Renal cortex interstitium (tissue), 15 donors: Measurements from ENCODE around the gene FAN1. TPM values are rescaled to one million over a fixed set of nuclear protein-coding genes. Genes with fewer than 3 reads are reported as not detected.
"Not testable (repeated sequence)": the region's sequence is repeated elsewhere in the genome, so short reads cannot be mapped to it uniquely, and the experiment has no call there.

ENCODE experiments used
- DNase-seq, 11 donors: peaks; one replicate each; pipeline ENCODE4 v3.0.0-alpha.2; 2013; ENCODE audit warnings: low read depth in 9 of 11, low spot score in 4 of 11; ENCODE audit errors: extremely low read depth in 1 of 11
- long read RNA-seq, 16 experiments: transcript quantifications; one replicate each; lab custom pipeline, GENCODE V29; 2026
- polyA plus RNA-seq, 3 donors: library from polyadenylated mRNA; unstranded; fragments of 120-200 nt; gene quantifications; one replicate each; pipeline ENCODE4 v1.2.1, GENCODE V29; 2013; ENCODE audit not compliant: insufficient read length in 3 of 3

The FAN1 gene
- 10 to 100 TPM; 29.1 to 39.8 (median 30.8) TPM for polyA plus RNA-seq
- long read RNA-seq, donor 1, partial matches to known transcripts = 5 of 7 reads
- long read RNA-seq, donor 1, other reads (novel, unspliced or antisense) = 0 of 7 reads
- long read RNA-seq, donor 2, partial matches to known transcripts = 0 of 3 reads
- long read RNA-seq, donor 2, other reads (novel, unspliced or antisense) = 0 of 3 reads
- long read RNA-seq, donor 3, partial matches to known transcripts = 18 of 26 reads
- long read RNA-seq, donor 3, other reads (novel, unspliced or antisense) = 5 of 26 reads
- long read RNA-seq, donor 4, full-length matches to known transcripts = 3 of 17 reads
- long read RNA-seq, donor 4, partial matches to known transcripts = 14 of 17 reads
- long read RNA-seq, donor 4, other reads (novel, unspliced or antisense) = 0 of 17 reads
- long read RNA-seq, donor 5 = 0 reads
- long read RNA-seq, donor 6, full-length matches to known transcripts = 3 of 33 reads
- long read RNA-seq, donor 6, partial matches to known transcripts = 24 of 33 reads
- long read RNA-seq, donor 6, other reads (novel, unspliced or antisense) = 6 of 33 reads
- long read RNA-seq, donor 7, full-length matches to known transcripts = 1 of 7 reads
- long read RNA-seq, donor 7, partial matches to known transcripts = 6 of 7 reads
- long read RNA-seq, donor 7, other reads (novel, unspliced or antisense) = 0 of 7 reads
- long read RNA-seq, donor 8 = 0 reads
- long read RNA-seq, donor 9, partial matches to known transcripts = 8 of 9 reads
- long read RNA-seq, donor 9, other reads (novel, unspliced or antisense) = 0 of 9 reads
- long read RNA-seq, donor 10, full-length matches to known transcripts = 3 of 14 reads
- long read RNA-seq, donor 10, partial matches to known transcripts = 11 of 14 reads
- long read RNA-seq, donor 10, other reads (novel, unspliced or antisense) = 0 of 14 reads
- long read RNA-seq, donor 11, partial matches to known transcripts = 10 of 10 reads
- long read RNA-seq, donor 11, other reads (novel, unspliced or antisense) = 0 of 10 reads
- long read RNA-seq, donor 12, partial matches to known transcripts = 0 of 1 reads
- long read RNA-seq, donor 12, other reads (novel, unspliced or antisense) = 0 of 1 reads
- long read RNA-seq, donor 13 = 0 reads
- long read RNA-seq, donor 14, full-length matches to known transcripts = 1 of 1 reads
- long read RNA-seq, donor 14, partial matches to known transcripts = 0 of 1 reads
- long read RNA-seq, donor 14, other reads (novel, unspliced or antisense) = 0 of 1 reads
- long read RNA-seq, donor 15, partial matches to known transcripts = 13 of 15 reads
- long read RNA-seq, donor 15, other reads (novel, unspliced or antisense) = 0 of 15 reads
- long read RNA-seq, donor 16, full-length matches to known transcripts = 8 of 98 reads
- long read RNA-seq, donor 16, partial matches to known transcripts = 83 of 98 reads
- long read RNA-seq, donor 16, other reads (novel, unspliced or antisense) = 7 of 98 reads

DNA sequence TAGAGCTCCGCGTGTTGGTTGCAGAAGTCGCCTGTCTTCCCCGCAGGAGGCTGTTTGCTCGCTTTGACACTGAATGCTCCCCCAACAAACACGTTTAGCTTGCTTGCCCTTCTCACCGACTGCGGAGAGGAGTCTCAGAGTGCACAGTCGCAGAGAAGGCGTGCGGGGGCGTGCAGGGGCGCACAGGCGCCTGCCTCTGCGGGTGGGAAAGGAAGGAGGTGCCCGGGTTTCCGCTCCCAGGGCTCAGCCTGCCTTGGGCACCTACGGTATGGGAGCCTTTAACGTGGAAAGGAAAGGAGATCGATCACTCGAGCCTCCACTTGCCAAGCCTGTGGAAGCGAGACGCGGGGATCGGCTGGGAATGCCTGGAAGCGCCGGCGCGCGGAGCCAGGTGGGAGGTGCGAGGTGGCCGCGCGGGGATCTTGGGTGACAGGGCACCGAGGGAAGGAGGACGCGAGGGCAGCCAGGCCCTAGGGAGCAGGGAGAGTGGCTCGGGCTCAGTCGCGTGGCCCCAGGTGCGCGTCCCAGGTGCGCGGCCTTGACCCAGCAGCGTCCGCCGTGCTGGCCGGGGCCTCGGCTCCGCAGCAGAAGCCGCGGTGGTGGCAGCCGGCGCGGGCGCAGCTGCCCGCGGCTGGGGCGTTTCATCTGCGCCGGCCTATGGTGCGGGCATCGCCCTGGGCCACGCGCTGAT lies at the start of gene FAN1:
TSS of gene FAN1 (plus strand) at position 419 of the 691 bp plus-strand sequence. CDS start 749 bp downstream, outside the sequence.
- peak; percentile 58 to 88 (median 82) for DNase-seq

DNA sequence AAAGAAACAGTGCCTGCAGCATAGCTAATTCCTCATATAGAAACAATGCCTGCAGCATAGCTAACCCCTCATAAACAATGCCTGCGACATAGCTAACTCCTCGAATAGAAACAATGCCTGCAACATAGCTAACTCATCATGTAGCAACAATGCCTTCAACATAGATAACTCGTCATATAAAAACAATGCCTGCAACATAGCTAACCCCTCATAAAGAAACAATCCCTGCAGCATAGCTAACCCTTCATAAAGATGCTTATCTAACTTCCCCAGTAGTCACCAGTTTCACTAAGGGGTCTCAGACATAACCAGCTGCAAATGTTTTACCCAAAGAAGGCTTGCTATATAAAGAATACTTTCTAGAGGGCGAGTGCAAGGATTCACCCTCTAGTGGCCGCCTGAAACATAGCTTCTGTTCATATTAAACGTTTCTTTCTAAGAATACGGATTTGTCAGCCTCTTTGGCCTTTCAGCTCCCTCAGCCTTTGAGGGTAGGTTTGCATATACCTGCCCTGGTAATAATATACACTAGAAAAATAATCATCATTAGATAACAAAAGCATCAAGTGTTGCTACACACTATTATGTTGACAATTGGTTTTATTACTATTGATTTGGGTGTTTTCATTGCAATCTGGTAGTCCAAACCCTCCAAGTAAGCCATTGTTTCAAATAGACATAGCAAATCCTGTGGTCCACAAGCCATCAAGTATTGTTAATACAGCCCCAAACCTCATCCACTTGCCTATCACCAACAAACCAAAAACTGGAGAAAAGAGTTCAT lies 44.4 kb upstream of the FAN1 start:
- DNase-seq = peak in 5 of 11 donors; percentile 7 to 13 (median 9)

DNA sequence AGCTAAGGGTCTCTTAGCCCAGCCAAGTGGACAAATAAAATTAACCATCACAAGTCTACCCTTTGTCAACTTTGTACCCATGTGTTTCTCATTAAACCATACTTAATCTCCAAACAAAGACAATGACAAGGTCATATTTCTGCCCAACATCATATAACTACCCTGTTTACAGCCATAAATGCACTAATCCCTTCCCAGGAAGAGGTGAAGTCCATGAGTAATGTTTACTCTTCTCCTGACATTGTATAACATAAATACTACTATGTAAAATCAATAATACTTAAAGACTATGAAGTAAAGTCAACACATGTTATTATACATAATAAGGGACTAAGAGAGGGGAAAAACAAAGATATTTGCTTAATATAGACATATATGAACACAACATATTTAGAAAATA lies 38.5 kb upstream of the FAN1 start:
- no peak for DNase-seq

DNA sequence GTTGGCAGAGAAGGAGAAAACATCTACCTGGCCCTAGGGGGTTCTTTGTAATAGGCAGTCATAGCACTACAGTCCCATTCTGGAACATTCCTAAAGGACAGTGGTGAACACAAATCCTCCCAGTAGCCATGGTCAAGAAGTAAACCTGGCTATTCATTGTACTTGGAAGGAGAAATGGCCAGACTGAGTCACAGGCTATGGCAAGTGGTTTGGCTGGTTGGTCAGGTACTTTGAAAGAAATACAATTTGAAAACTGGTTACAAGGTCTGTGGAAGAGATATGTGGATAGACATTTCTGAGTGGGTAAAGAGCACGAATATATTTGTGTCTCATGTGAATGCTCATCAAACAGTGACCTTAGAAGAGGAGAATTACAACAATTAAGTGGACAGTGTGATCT lies 33.0 kb upstream of the FAN1 start:
- no peak for DNase-seq

- DNase-seq = no peak
Measured at GRCh38 chr15:30872341-30872748, 31.4 kb upstream of the FAN1 start.

DNA sequence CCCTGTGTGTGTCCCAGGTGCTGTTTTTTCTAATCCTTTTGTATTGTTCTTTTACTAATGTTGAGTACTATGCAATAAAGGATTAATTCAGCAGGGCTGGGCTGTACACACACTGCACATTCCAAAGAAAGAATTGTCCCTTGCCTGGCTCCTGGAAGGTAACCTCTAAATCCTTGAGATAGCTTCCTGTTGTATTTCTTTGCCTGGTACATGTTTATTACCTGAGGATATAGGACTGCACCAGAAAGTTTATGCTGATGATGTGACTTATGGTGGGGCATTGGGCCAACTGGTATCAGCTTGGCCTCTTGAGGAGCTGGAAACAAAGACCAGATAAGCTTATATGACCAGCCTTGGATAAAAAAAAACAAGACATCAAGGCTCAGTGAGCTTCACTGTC lies 26.6 kb upstream of the FAN1 start:
- DNase-seq = no peak

DNA sequence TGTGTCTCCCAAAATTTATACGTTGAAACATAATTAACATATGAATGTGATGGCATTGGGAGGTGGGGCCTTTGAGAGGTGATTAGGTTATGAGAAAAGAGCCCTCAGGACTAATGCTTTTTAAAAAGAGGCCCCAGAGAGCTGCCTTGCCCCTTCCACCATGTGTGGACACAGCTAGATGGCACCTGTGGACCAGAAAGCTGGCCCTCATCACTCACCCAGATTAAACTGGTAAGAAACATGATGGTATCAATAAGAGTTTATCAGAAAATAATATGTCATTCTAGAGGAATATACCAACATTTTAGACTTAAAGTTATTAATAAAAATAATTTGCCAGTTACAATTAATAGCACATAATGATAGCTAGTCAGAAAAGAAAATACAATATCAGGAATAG lies 25.2 kb upstream of the FAN1 start:
- DNase-seq = no peak

DNA sequence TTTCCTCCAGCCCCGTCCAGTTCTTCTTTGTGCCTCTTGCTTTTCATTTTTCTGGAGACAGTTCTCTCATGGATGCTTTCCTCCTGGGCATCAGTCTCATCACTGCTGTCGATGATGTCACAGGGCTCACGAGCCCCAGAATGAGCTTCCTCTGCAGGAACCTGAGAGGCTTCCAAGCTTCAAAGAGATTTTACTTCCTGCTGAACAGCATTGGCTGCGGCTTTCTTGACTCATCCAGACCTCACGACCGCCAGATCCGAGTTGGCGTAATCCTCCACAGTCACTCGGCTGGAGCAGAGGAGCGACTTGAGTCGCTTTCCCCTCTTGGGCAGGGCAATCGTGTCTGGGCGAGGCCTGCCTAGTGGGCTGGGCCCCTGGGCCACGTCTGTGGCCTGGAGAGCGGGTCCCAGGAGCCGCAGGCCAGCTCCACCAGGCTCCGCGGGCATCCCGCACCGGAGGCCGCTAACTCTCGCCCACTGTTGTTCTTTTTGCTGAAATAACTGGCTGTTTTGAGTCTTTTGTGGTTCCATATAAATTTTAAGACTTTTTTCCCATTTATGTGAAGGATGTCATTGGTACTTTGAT lies 20.8 kb upstream of the FAN1 start:
- DNase-seq = no peak

- not testable (repeated sequence) for DNase-seq
Measured at GRCh38 chr15:30883666-30884065, 20.0 kb upstream of the FAN1 start.

DNA sequence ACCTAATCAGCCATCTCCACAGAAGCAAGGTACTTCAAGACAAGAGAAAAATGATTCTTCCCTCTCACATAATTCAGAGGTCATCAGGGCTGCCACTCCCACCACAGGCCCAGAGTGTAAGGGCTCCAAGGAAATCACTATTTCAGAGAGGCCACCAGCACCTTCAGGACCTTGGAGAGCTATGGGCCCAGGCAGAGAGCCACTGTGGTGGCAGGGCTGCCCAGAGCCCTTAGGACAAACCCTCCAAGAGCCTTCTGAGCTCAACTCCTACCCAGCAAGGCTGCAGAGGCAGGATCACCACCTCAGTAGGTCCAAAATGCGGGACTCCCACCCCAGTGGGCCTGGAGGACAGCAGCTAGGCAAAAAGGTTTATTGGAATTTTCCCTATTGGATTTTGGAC lies 17.9 kb upstream of the FAN1 start:
- DNase-seq = no peak

GRCh38 chr15:30889196-30889595 lies 14.5 kb upstream of the FAN1 start:
- DNase-seq = no peak

DNA sequence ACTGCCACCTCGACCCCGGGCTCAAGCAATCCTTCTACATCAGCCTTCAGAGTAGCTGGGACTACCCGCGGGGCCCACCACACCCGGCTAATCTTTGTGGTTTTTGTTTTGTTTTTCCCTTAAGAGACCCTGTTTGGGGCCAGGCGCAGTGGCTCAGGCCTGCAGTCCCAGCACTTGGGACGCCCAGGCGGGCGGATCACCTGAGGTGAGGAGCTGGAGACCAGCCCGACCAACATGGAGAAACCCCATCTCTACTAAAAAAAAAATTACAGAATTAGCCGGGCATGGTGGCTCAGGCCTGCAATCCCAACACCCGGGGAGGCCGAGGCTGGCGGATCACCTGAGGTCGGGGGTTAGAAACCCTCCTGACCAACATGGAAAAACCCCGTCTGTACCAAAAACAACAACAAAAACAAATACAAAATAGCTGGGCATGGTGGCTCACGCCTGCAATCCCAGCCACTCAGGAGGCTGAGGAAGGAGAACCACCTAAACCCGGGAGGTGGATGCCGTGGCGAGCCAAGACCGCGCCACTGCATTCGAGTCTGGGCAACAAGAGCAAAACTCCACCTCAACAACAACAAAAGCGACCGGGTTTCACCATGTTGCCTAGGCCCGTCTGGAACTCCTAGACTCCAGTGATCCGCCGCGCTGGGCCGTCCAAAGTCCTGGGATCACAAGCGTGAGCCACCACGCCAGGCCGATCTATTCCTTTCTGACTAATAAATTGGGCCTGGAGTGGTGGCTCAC lies 8.1 kb upstream of the FAN1 start:
- DNase-seq = no peak

GRCh38 chr15:30896211-30896606 lies 7.5 kb upstream of the FAN1 start:
- DNase-seq = no peak

GRCh38 chr15:30901889-30902288 lies 1.8 kb upstream of the FAN1 start:
- DNase-seq = no peak

DNA sequence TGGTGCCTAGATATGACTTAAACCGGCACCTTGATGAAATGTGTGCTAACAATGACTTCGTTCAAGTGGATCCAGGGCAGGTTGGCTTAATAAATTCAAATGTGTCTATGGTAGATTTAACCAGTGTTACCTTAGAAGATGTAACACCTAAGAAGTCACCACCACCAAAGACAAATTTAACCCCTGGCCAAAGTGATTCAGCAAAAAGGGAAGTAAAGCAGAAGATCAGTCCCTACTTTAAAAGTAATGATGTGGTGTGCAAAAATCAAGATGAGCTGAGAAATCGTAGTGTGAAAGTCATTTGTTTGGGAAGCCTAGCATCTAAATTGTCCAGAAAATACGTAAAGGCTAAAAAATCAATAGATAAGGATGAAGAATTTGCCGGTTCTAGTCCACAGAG lies 1.1 kb downstream of the FAN1 start:
- no peak for DNase-seq

- DNase-seq = no peak
Measured at GRCh38 chr15:30905821-30906220, 2.1 kb downstream of the FAN1 start.

- no peak for DNase-seq
Measured at GRCh38 chr15:30906366-30906765, 2.7 kb downstream of the FAN1 start.
